Prostate gland (tissue), 2 donors: ENCODE measurements around the gene TAPBP. TPM values are rescaled to one million over a fixed set of nuclear protein-coding genes. Genes with fewer than 3 reads are reported as not detected.

Experiments
- DNase-seq: peaks from one replicate; pipeline ENCODE4 v3.0.0-alpha.2; 2019; ENCODE audit warnings: low spot score
- H3K27ac ChIP-seq, 2 donors: fragments of 200-600 bp; sonication (generic); 2 replicates each; pipeline ENCODE4 v1.5.1; 2017 to 2019
- H3K27me3 ChIP-seq: fragments of 200-600 bp; sonication (generic); replicated peaks from 2 replicates; pipeline ENCODE4 v1.5.1; 2019; ENCODE audit not compliant: insufficient read depth
- H3K36me3 ChIP-seq, 2 donors: fragments of 200-600 bp; sonication (generic); 1 replicate in 1 of 2; 2 replicates in 1 of 2; pipeline versions ENCODE4 v1.5.1 to v1.8.1; 2017 to 2019
- H3K4me1 ChIP-seq: fragments of 200-600 bp; sonication (generic); replicated peaks from 2 replicates; pipeline ENCODE4 v1.5.1; 2019
- H3K4me3 ChIP-seq, 2 donors: fragments of 200-600 bp; sonication (generic); 2 replicates each; pipeline ENCODE4 v1.5.1; 2017 to 2019
- H3K9me3 ChIP-seq: fragments of 200-600 bp; sonication (generic); 2 replicates; pipeline ENCODE4 v1.5.1; 2017
- CTCF ChIP-seq, 4 experiments: fragments of 200-600 bp in 2 of 4; fragments of 450-650 bp in 2 of 4; sonication (generic) in 2 of 4; IDR thresholded peaks; 1 replicate in 3 of 4; 2 replicates in 1 of 4; pipeline ENCODE4 v1.5.1; 2016 to 2019; ENCODE audit warnings: antibody characterized with exemption in 4 of 4, mild to moderate bottlenecking in 2 of 4, moderate library complexity in 2 of 4
- POLR2A ChIP-seq: fragments of 450-650 bp; IDR thresholded peaks from one replicate; pipeline ENCODE4 v1.6.1; 2016; ENCODE audit warnings: antibody characterized with exemption, mild to moderate bottlenecking
- POLR2AphosphoS5 ChIP-seq: sonication (generic); formaldehyde crosslinking; IDR thresholded peaks from one replicate; pipeline ENCODE4 v1.6.1; 2017; ENCODE audit warnings: antibody characterized with exemption
- WGBS: methylation state at CpG from one replicate; pipeline ENCODE4 v1.1.5; 2018; 5-methylcytosine and 5-hydroxymethylcytosine counted together
- intact Hi-C: fragments of 100-400 bp; cut with DNase I; formaldehyde crosslinking; loops from one replicate; pipeline ENCODE4 v1.14.2; 2022
- total RNA-seq, 2 donors: library from RNA; depleted of rRNA; stranded (reverse); fragments of >200 nt; gene quantifications; one replicate each; pipeline ENCODE4 v1.1.0, GENCODE V29; 2016

Gene TAPBP
- total RNA-seq, 2 donors from 2014 or later: 190 to 192 TPM

GRCh38 chr6:33329058-33329457, 15.2 kb upstream of the TAPBP start:
- no peak for DNase-seq
- TF ChIP-seq POLR2A (no peak), POLR2AphosphoS5 (no peak), CTCF (IDR thresholded peaks at IDR 0.05) (no peak)
- Histone ChIP-seq H3K4me3 (no peak overlapping the region), H3K4me1 (no peaks in the 10 kb centered on the region), H3K9me3 (no peaks in the 10 kb centered on the region), H3K27me3 (no peaks in the 10 kb centered on the region), H3K36me3 (no peaks in the 10 kb centered on the region), H3K27ac (no peak overlapping the region)
- intact Hi-C loops: no loop called here
- WGBS: 14% methylated on average over 5 of the region's 5 CpGs

GRCh38 chr6:33324125-33324524, 10.2 kb upstream of the TAPBP start:
- WGBS: 17% methylated on average over 7 of the region's 7 CpGs
- Histone ChIP-seq H3K27me3 (no peaks in the 10 kb centered on the region), H3K27ac (peak overlapping the region; percentile 81 to 87), H3K36me3 (peaks cover 3 to 5% of the 10 kb centered on the region in 2 donors), H3K4me1 (peaks cover 10% of the 10 kb centered on the region), H3K9me3 (no peaks in the 10 kb centered on the region), H3K4me3 (peak overlapping the region; percentile 52 to 67)
- intact Hi-C loops: no loop called here
- DNase-seq: no peak
- TF ChIP-seq POLR2AphosphoS5: no peak

- Histone ChIP-seq H3K27me3 (no peaks in the 10 kb centered on the region), H3K36me3 (peaks cover 3 to 5% of the 10 kb centered on the region in 2 donors), H3K9me3 (no peaks in the 10 kb centered on the region), H3K4me1 (peaks cover 14% of the 10 kb centered on the region), H3K4me3 (peak overlapping the region; percentile 52 to 67), H3K27ac (peak overlapping the region; percentile 81 to 87)
- intact Hi-C loops: no loop called here
- DNase-seq: no peak
- under 1% methylated on average over 12 of the region's 12 CpGs for WGBS
- TF ChIP-seq POLR2AphosphoS5: no peak
- TF ChIP-seq POLR2A: no peak
- no peak for TF ChIP-seq CTCF (IDR thresholded peaks at IDR 0.05)
Measured at GRCh38 chr6:33323623-33323948, 9.7 kb upstream of the TAPBP start.

- Histone ChIP-seq H3K4me1 (peaks cover 18% of the 10 kb centered on the region), H3K9me3 (no peaks in the 10 kb centered on the region), H3K27me3 (no peaks in the 10 kb centered on the region), H3K4me3 (no peak overlapping the region), H3K36me3 (peaks cover 3 to 5% of the 10 kb centered on the region in 2 donors), H3K27ac (peak overlapping the region in 1 of 2 donors; percentile 81)
- no peak for DNase-seq
- TF ChIP-seq POLR2A (no peak), POLR2AphosphoS5 (no peak), CTCF (IDR thresholded peaks at IDR 0.05) (no peak)
- 79% methylated on average over 9 of the region's 9 CpGs for WGBS
- intact Hi-C loops: no loop called here
Measured at GRCh38 chr6:33321227-33321626, 7.3 kb upstream of the TAPBP start.

- WGBS: 66% methylated on average over 32 of the region's 32 CpGs
- Histone ChIP-seq H3K4me1 (peaks cover 18% of the 10 kb centered on the region), H3K36me3 (peaks cover 3 to 5% of the 10 kb centered on the region in 2 donors), H3K4me3 (no peak overlapping the region), H3K27ac (no peak overlapping the region), H3K27me3 (no peaks in the 10 kb centered on the region), H3K9me3 (no peaks in the 10 kb centered on the region)
- no peak for DNase-seq
- intact Hi-C loops: no loop called here
- TF ChIP-seq POLR2AphosphoS5: no peak
- TF ChIP-seq POLR2A: no peak
- TF ChIP-seq CTCF (IDR thresholded peaks at IDR 0.05): no peak
Measured at GRCh38 chr6:33320315-33321181, 6.7 kb upstream of the TAPBP start.
